Neuron (in vitro differentiated cells): ENCODE measurements around the gene COL5A3.
"Not testable (repeated sequence)": the region's sequence is repeated elsewhere in the genome, so short reads cannot be mapped to it uniquely, and the experiment has no call there.

Experiments used
- H2AFZ ChIP-seq: one replicate; pipeline ENCODE4 v1.6.1; 2013; ENCODE audit warnings: low read depth, mild to moderate bottlenecking, inconsistent platforms, low read length, moderate library complexity
- H3K27me3 ChIP-seq: one replicate; pipeline ENCODE4 v1.6.1; 2013; ENCODE audit warnings: low read length; ENCODE audit not compliant: insufficient read depth
- H3K36me3 ChIP-seq: one replicate; pipeline ENCODE4 v1.6.1; 2013; ENCODE audit warnings: low read length; ENCODE audit not compliant: insufficient read depth
- H3K4me1 ChIP-seq: one replicate; pipeline ENCODE4 v1.6.1; 2013; ENCODE audit warnings: low read length; ENCODE audit not compliant: insufficient read depth
- H3K4me3 ChIP-seq: 2 replicates; pipeline ENCODE4 v1.5.1; 2013; ENCODE audit warnings: mild to moderate bottlenecking, low read length, moderate library complexity
- H3K9me3 ChIP-seq: one replicate; pipeline ENCODE4 v1.6.1; 2013; ENCODE audit warnings: low read length

Gene COL5A3

GRCh38 chr19:9935506-9936325 lies 74.6 kb downstream of the COL5A3 start:
- H2AFZ ChIP-seq, result peak overlapping the region; percentile 27
- no peaks in the 10 kb centered on the region for H3K36me3 ChIP-seq
- peaks cover 13% of the 10 kb centered on the region for H3K4me1 ChIP-seq
- H3K4me3 ChIP-seq, result peak overlapping the region; percentile 49
- H3K9me3 ChIP-seq, result no peaks in the 10 kb centered on the region
- no peaks in the 10 kb centered on the region for H3K27me3 ChIP-seq

GRCh38 chr19:9934132-9934950 lies 76.0 kb downstream of the COL5A3 start:
- Histone ChIP-seq H3K4me3 (peak overlapping the region; percentile 49), H3K4me1 (peaks cover 13% of the 10 kb centered on the region)

DNA sequence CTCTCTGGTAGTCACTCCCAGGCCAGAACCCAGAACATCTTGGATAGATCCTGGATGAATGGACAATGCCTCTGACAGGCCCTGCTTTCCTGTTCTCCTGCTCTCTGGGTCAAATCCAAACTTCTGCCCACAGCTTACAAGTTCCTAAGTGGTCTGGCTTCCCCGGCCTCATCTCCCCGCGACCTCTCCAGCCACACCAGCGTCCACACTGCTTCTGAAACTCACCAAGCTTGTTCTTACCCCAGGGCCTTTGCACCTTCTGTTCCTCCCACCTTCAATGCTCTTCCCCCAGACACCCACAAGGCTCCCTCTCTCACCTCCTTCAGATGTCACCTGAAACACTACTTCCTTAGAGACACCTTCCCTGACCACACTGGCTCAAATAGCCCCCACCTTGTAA lies 77.5 kb downstream of the COL5A3 start:
- Histone ChIP-seq H3K4me3 (no peak overlapping the region), H2AFZ (no peak overlapping the region), H3K4me1 (peaks cover 13% of the 10 kb centered on the region), H3K36me3 (no peaks in the 10 kb centered on the region), H3K27me3 (no peaks in the 10 kb centered on the region), H3K9me3 (no peaks in the 10 kb centered on the region)

More at GRCh38 chr19:9934132-9934950, 76.0 kb downstream of the COL5A3 start:
- no peak overlapping the region for H2AFZ ChIP-seq
- no peaks in the 10 kb centered on the region for H3K9me3 ChIP-seq
- no peaks in the 10 kb centered on the region for H3K36me3 ChIP-seq
- no peaks in the 10 kb centered on the region for H3K27me3 ChIP-seq

DNA sequence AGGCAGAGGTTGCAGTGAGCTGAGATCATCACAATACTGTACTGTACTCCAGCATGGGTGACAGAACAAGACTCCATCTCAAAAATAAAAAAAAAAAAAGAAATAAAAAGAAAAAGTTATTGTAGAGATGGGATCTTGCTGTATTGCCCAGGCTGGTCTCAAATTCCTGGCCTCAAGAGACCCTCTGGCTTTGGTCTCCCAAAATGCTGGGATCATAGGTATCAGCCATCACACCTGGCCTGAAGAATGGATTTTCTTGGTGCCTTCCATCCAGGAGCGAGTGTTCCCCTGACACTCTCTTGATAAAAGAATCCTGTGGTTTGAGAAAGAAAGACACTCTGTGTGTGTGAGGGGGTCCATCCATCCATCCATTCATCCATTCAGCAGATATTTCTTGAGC lies 78.7 kb downstream of the COL5A3 start:
- no peaks in the 10 kb centered on the region for H3K9me3 ChIP-seq
- no peak overlapping the region for H2AFZ ChIP-seq
- no peaks in the 10 kb centered on the region for H3K36me3 ChIP-seq
- H3K4me1 ChIP-seq, result peaks cover 11% of the 10 kb centered on the region
- H3K27me3 ChIP-seq, result no peaks in the 10 kb centered on the region
- no peak overlapping the region for H3K4me3 ChIP-seq

DNA sequence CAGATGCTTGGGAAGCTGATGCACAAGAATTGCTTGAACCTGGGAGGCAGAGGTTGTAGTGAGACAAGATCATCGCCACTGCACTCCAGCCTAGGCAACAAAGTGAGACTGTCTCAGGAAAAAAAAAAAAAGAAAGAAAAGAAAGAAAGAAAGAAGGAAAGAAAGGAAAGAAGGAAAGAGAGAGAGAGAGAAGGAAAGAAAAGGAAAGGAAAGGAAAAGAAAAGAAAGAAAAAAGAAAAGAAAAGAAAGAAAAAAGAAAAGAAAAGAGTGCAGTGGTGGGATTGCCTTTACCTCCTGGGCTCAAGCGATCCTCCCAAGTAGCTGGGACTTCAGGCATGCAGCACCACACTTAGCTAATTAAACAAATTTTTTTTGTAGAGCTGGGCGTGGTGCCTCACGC lies 86.9 kb downstream of the COL5A3 start:
- H2AFZ ChIP-seq, result no peak overlapping the region
- H3K27me3 ChIP-seq, result no peaks in the 10 kb centered on the region
- H3K36me3 ChIP-seq, result no peaks in the 10 kb centered on the region
- H3K4me1 ChIP-seq, result no peaks in the 10 kb centered on the region
- peaks cover 2% of the 10 kb centered on the region for H3K9me3 ChIP-seq
- H3K4me3 ChIP-seq, result no peak overlapping the region

DNA sequence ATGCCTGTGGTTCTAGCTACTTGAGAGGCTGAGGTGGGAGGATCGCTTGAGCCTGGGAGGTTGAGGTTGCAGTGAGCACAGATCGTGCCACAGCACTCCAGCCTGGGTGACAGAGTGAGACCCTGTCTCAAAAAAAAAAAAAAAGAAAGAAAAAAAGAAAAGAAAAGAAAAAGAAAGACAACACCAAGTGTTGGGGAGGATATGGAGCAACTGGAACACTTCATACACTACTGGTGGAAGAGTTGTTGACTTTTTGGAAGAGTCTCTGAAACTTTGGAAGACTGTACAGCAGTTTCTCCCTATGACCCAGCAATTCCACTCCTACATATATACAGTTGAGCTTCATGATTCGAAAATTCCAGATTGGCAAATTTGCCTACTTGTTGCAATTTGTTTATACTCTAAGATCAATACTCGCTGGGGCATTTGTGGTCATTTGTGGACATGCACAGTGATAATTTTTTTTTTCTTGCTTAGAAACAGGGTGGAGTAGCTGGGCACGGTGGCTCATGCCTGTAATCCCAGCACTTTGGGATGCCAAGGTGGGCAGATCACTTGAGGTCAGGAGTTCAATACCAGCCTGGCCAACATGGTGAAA lies 87.4 kb downstream of the COL5A3 start:
- H2AFZ ChIP-seq, H3K9me3 ChIP-seq, H3K4me3 ChIP-seq, H3K27me3 ChIP-seq, H3K36me3 ChIP-seq, H3K4me1 ChIP-seq: not testable (repeated sequence)

- H3K27me3 ChIP-seq, result peaks cover 11% of the 10 kb centered on the region
- no peaks in the 10 kb centered on the region for H3K36me3 ChIP-seq
- peaks cover 10% of the 10 kb centered on the region for H3K4me1 ChIP-seq
- H3K4me3 ChIP-seq, result no peak overlapping the region
- no peak overlapping the region for H2AFZ ChIP-seq
- no peaks in the 10 kb centered on the region for H3K9me3 ChIP-seq
These were observed 93.0 kb downstream of the COL5A3 start for GRCh38 chr19:9917321-9917720.

- H3K27me3 ChIP-seq, result peaks cover 17% of the 10 kb centered on the region
- no peaks in the 10 kb centered on the region for H3K9me3 ChIP-seq
- peaks cover 10% of the 10 kb centered on the region for H3K4me1 ChIP-seq
- no peaks in the 10 kb centered on the region for H3K36me3 ChIP-seq
- H3K4me3 ChIP-seq, result no peak overlapping the region
- no peak overlapping the region for H2AFZ ChIP-seq
These were observed 93.6 kb downstream of the COL5A3 start for GRCh38 chr19:9916719-9917118.

DNA sequence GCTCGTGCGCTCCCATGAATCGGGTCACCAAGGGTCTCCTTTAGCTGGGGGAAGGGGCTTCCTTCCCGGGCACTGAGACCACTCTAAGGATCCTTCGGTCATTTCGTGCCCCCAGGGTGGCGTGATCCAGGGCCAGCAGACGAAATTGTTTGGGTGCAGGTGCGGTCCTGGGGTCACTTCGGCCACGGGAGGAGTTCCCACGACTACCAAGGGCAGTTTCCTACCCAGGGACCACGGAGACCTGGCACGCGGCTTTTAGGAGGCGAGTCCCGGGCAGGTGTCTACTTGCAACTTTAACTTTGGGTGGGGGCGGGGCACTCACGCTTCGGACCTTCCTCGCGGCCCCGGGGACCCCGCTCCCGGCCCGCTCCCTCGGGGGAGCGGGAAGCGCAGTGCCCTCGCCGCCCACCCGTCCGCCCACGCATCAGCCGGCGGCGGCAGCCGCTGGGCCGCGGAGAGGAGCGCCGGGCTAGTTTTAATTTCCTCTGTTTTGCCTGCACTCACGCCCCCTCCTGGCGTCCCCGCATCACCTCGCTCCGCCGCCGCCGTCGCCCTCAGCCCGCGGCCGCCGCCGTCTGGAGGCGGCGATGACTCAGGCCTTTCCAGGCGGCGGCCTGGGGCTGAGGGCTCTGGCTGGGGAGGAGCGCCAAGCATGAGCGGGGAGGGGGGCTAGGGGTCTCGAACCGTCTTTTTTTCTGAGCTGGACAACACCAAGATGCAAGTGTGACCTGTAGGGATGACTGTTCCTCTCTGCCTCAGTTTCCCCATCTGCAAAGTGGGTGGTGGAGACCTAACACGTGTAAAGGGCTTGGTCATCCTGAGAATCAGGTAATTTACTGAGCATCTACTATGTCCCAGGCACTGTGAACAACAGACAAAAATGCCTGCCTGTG lies 95.7 kb downstream of the COL5A3 start:
- H3K4me1 ChIP-seq, result peaks cover 10% of the 10 kb centered on the region
- H2AFZ ChIP-seq, result peak overlapping the region; percentile 66
- no peaks in the 10 kb centered on the region for H3K36me3 ChIP-seq
- H3K4me3 ChIP-seq, result peak overlapping the region; percentile 43
- peaks cover 24% of the 10 kb centered on the region for H3K27me3 ChIP-seq
- no peaks in the 10 kb centered on the region for H3K9me3 ChIP-seq

DNA sequence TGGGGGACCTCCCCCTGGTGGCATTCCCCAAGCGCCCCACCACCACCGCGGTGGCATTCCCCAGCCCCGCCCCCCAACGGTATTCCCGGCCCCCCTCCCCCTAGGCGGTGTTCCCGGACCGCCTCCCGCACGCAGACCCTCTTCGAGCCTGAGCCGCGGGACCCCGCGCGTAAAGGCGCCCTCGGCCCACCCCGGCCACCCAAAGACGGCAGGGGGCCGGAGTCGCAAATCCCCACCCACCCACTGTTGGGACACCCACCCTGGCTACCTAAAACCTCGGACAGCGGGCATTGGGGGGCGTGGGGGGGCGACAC lies 96.3 kb downstream of the COL5A3 start:
- peaks cover 24% of the 10 kb centered on the region for H3K27me3 ChIP-seq
- peak overlapping the region; percentile 66 for H2AFZ ChIP-seq
- no peaks in the 10 kb centered on the region for H3K36me3 ChIP-seq
- peaks cover 10% of the 10 kb centered on the region for H3K4me1 ChIP-seq
- H3K9me3 ChIP-seq, result no peaks in the 10 kb centered on the region
- H3K4me3 ChIP-seq, result peak overlapping the region; percentile 43

DNA sequence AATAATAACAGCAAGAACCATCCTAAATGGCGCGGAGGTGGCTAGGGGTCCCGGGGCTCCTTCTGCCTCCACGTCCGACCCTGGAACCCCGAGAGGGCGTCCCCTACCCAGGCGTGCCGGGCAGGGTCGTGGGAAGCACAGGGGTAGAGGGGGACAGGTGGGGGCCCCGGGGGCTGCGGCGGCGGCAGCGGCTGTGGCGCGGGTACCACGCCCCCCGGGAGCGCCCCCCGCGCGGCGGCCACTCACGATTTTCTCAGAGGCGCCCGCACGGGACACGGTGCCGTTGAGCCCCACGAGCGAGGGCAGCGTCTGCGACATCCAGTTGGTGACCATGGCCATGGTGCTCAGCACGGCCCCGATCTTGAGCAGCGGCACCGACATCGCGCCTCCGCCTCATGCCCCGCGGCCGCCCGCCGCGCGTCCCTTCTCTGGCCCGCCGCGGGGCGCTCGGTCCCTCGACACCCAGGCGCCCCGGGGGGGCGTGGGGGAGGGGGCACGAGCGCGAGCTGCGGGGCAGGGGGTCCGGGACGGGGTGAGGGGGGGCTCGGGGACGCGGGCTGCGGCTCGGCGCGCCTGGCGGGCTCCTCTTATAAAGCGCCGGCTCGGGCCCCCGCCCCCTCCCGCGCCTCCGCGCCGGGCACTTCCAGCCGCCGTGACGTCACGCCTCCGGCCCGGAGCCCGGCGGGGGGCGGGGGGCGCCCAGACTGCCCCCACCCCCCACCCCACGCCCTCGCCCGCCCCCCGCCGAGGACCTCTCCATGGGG lies 96.9 kb downstream of the COL5A3 start:
- Histone ChIP-seq H3K4me3 (peak overlapping the region; percentile 49), H2AFZ (peak overlapping the region; percentile 42), H3K9me3 (no peaks in the 10 kb centered on the region), H3K36me3 (no peaks in the 10 kb centered on the region), H3K4me1 (peaks cover 10% of the 10 kb centered on the region), H3K27me3 (peaks cover 24% of the 10 kb centered on the region)
